Mammary epithelial cell (primary cell): ENCODE measurements around the gene RBM4.

Experiments
- CTCF ChIP-seq, 2 donors: IDR thresholded peaks in 1 of 2; conservative IDR thresholded peaks in 1 of 2; 2 replicates each; pipeline ENCODE4 v1.5.1; 2011 to 2012; ENCODE audit warnings: inconsistent platforms in 2 of 2, low read length in 2 of 2, mild to moderate bottlenecking in 2 of 2, control low read depth in 1 of 2, low read depth in 1 of 2; ENCODE audit not compliant: insufficient read depth in 1 of 2; ENCODE audit errors: extremely low read depth in 1 of 2
- EZH2 ChIP-seq: IDR thresholded peaks from 2 replicates; pipeline ENCODE4 v1.6.1; 2012; ENCODE audit warnings: low read length, inconsistent platforms, borderline replicate concordance

- no peak for TF ChIP-seq CTCF (conservative IDR thresholded peaks at IDR 0.05 in 1 of 2, IDR thresholded peaks at IDR 0.05 in 1 of 2; ENCODE audit: extremely low read depth in 1 of 2, insufficient read depth in 1 of 2, low read depth in 1 of 2, low read length in 2 of 2)
- no peak for TF ChIP-seq EZH2
These were observed 3.3 kb downstream of the RBM4 start for GRCh38 chr11:66641834-66642233.
